HUES6 (cell line): ENCODE data around the gene SHQ1.

ENCODE experiments used
- H3K27ac ChIP-seq: 2 replicates; pipeline ENCODE4 v1.7.0; 2013; ENCODE audit warnings: low read depth, mild to moderate bottlenecking, low read length, inconsistent platforms
- H3K27me3 ChIP-seq: 2 replicates; pipeline ENCODE4 v1.6.1; 2013; ENCODE audit warnings: low read length; ENCODE audit not compliant: control insufficient read depth, insufficient read depth
- H3K36me3 ChIP-seq: 2 replicates; pipeline ENCODE4 v1.6.1; 2013; ENCODE audit warnings: low read length; ENCODE audit not compliant: control insufficient read depth, insufficient read depth
- H3K4me1 ChIP-seq: 2 replicates; pipeline ENCODE4 v1.6.1; 2013; ENCODE audit warnings: low read length; ENCODE audit not compliant: control insufficient read depth, insufficient read depth
- H3K4me3 ChIP-seq: 2 replicates; pipeline ENCODE4 v1.5.1; 2013; ENCODE audit warnings: low read depth, low read length
- H3K9ac ChIP-seq: one replicate; pipeline ENCODE4 v1.6.1; 2013; ENCODE audit warnings: mild to moderate bottlenecking, low read length
- H3K9me3 ChIP-seq: 2 replicates; pipeline ENCODE4 v1.6.1; 2013; ENCODE audit warnings: low read depth, low read length; ENCODE audit not compliant: control insufficient read depth, insufficient read depth

The SHQ1 gene

GRCh38 chr3:72818092-72818773 is 30.0 kb downstream of the SHQ1 start:
- H3K9me3 ChIP-seq = no peaks in the 10 kb centered on the region
- no peak overlapping the region for H3K4me3 ChIP-seq
- no peak overlapping the region for H3K9ac ChIP-seq
- H3K27me3 ChIP-seq = no peaks in the 10 kb centered on the region
- no peak overlapping the region for H3K27ac ChIP-seq
- H3K4me1 ChIP-seq = peaks cover 15% of the 10 kb centered on the region
- H3K36me3 ChIP-seq = peaks cover 4% of the 10 kb centered on the region; the same call in 1 of the 2 replicates

- peaks cover 23% of the 10 kb centered on the region for H3K4me1 ChIP-seq
- H3K9me3 ChIP-seq = no peaks in the 10 kb centered on the region
- H3K27ac ChIP-seq = no peak overlapping the region
- H3K27me3 ChIP-seq = no peaks in the 10 kb centered on the region
- H3K36me3 ChIP-seq = peaks cover 4% of the 10 kb centered on the region; the same call in 1 of the 2 replicates
- H3K9ac ChIP-seq = no peak overlapping the region
- H3K4me3 ChIP-seq = no peak overlapping the region
Measured at GRCh38 chr3:72816862-72817355, 31.3 kb downstream of the SHQ1 start.

GRCh38 chr3:72814308-72814707 is 33.9 kb downstream of the SHQ1 start:
- Histone ChIP-seq H3K9me3 (no peaks in the 10 kb centered on the region), H3K27me3 (no peaks in the 10 kb centered on the region), H3K9ac (no peak overlapping the region), H3K27ac (no peak overlapping the region), H3K4me1 (peaks cover 39% of the 10 kb centered on the region), H3K4me3 (no peak overlapping the region), H3K36me3 (peaks cover 4% of the 10 kb centered on the region; the same call in 1 of the 2 replicates)

- Histone ChIP-seq H3K27ac (0 out of 2 replicates have a peak overlapping the region, but pooled peaks have one; percentile 1), H3K36me3 (peaks cover 4% of the 10 kb centered on the region; the same call in 1 of the 2 replicates)
Measured at GRCh38 chr3:72812201-72812600, 36.0 kb downstream of the SHQ1 start.

GRCh38 chr3:72811571-72811970 is 36.7 kb downstream of the SHQ1 start:
- Histone ChIP-seq H3K4me3 (no peak overlapping the region), H3K9ac (no peak overlapping the region), H3K4me1 (peaks cover 37% of the 10 kb centered on the region), H3K27ac (0 out of 2 replicates have a peak overlapping the region, but pooled peaks have one; percentile 1), H3K36me3 (no peaks in the 10 kb centered on the region), H3K27me3 (no peaks in the 10 kb centered on the region), H3K9me3 (no peaks in the 10 kb centered on the region)

More at GRCh38 chr3:72812201-72812600, 36.0 kb downstream of the SHQ1 start:
- Histone ChIP-seq H3K4me1 (peaks cover 37% of the 10 kb centered on the region), H3K4me3 (no peak overlapping the region), H3K27me3 (no peaks in the 10 kb centered on the region), H3K9me3 (no peaks in the 10 kb centered on the region), H3K9ac (no peak overlapping the region)

DNA sequence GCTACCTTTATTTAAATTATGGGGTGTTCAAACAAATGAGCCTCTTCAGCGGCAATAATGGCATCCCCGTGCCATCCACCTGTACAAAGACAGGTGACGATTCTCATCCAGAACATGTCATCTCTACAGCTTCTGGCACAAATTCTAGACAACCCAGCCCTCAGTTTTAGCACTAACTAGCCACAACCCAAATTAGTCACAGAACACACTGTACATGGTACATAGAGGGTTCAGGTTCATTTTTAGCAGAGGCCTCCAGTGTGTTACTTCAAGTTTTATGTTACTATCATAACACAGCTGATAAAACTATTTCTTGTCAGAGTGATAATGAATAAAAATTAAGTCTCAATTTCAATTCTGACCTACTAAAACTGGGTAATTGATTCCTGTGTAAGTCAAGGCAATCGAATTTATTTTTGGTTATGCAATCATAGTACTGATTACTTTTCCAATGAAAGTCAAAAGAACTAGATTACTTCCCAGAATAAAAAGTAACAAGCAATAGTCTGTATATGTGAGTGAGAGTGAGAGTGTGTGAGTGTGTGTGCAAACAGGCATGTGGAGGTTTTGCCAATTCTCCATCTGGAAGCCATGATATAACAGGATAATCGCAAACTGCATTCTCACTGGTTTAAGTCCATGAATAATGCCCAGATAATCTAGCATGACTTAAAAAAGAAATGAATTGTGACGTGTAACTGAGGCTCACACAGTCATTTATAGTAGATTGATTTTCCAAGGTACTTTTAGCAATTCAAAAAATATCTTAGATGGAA is 37.4 kb downstream of the SHQ1 start:
- no peak overlapping the region for H3K4me3 ChIP-seq
- H3K27ac ChIP-seq = peak overlapping the region; percentile 25; the same call in 1 of the 2 replicates
- H3K9me3 ChIP-seq = no peaks in the 10 kb centered on the region
- no peaks in the 10 kb centered on the region for H3K27me3 ChIP-seq
- H3K9ac ChIP-seq = no peak overlapping the region
- H3K36me3 ChIP-seq = no peaks in the 10 kb centered on the region
- H3K4me1 ChIP-seq = peaks cover 37% of the 10 kb centered on the region

- H3K9ac ChIP-seq = no peak overlapping the region
- peak overlapping the region; percentile 88 for H3K27ac ChIP-seq
Measured at GRCh38 chr3:72810063-72810462, 38.2 kb downstream of the SHQ1 start.

GRCh38 chr3:72804361-72804760 is 43.9 kb downstream of the SHQ1 start:
- Histone ChIP-seq H3K36me3 (no peaks in the 10 kb centered on the region), H3K4me3 (no peak overlapping the region), H3K4me1 (peaks cover 12% of the 10 kb centered on the region), H3K9me3 (no peaks in the 10 kb centered on the region), H3K9ac (no peak overlapping the region), H3K27me3 (no peaks in the 10 kb centered on the region), H3K27ac (no peak overlapping the region)

More at GRCh38 chr3:72810063-72810462, 38.2 kb downstream of the SHQ1 start:
- Histone ChIP-seq H3K36me3 (no peaks in the 10 kb centered on the region), H3K4me1 (peaks cover 37% of the 10 kb centered on the region), H3K27me3 (no peaks in the 10 kb centered on the region), H3K9me3 (no peaks in the 10 kb centered on the region), H3K4me3 (no peak overlapping the region)

- Histone ChIP-seq H3K4me1 (peaks cover 11% of the 10 kb centered on the region), H3K27ac (no peak overlapping the region), H3K4me3 (no peak overlapping the region), H3K36me3 (no peaks in the 10 kb centered on the region), H3K27me3 (no peaks in the 10 kb centered on the region), H3K9me3 (no peaks in the 10 kb centered on the region), H3K9ac (no peak overlapping the region)
Measured at GRCh38 chr3:72803573-72803972, 44.7 kb downstream of the SHQ1 start.

- Histone ChIP-seq H3K4me3 (no peak overlapping the region), H3K9ac (no peak overlapping the region), H3K36me3 (no peaks in the 10 kb centered on the region), H3K9me3 (no peaks in the 10 kb centered on the region), H3K4me1 (peaks cover 19% of the 10 kb centered on the region), H3K27me3 (no peaks in the 10 kb centered on the region), H3K27ac (no peak overlapping the region)
Measured at GRCh38 chr3:72802001-72802400, 46.2 kb downstream of the SHQ1 start.

- Histone ChIP-seq H3K4me1 (peaks cover 19% of the 10 kb centered on the region), H3K27me3 (no peaks in the 10 kb centered on the region), H3K36me3 (no peaks in the 10 kb centered on the region), H3K4me3 (no peak overlapping the region), H3K9ac (no peak overlapping the region), H3K9me3 (no peaks in the 10 kb centered on the region), H3K27ac (no peak overlapping the region)
Measured at GRCh38 chr3:72800869-72801268, 47.4 kb downstream of the SHQ1 start.
